Stimulated activated CD8-positive, alpha-beta memory T cell treated with anti-CD3 and anti-CD28 coated beads, Interleukin-4, amount 100 ng/mL, for 1 hour (primary cell): Measurements from ENCODE around the gene COPRS.
A peak's percentile ranks its signal among the peaks of the same experiment; 100 is the strongest.
"Not testable (repeated sequence)": the region's sequence is repeated elsewhere in the genome, so short reads cannot be mapped to it uniquely, and the experiment has no call there.

Source experiments
- DNase-seq, 2 donors: peaks; one replicate each; pipeline ENCODE4 v3.0.0-alpha.2; 2020; ENCODE audit warnings: low read depth in 2 of 2, low spot score in 1 of 2

The COPRS gene

GRCh38 chr17:31845291-31845690 lies 13.8 kb downstream of the COPRS start:
- DNase-seq: no peak

GRCh38 chr17:31843070-31843745 lies 15.8 kb downstream of the COPRS start:
- DNase-seq: no peak

- DNase-seq: peak; percentile 28 to 38
These were observed 16.6 kb downstream of the COPRS start for GRCh38 chr17:31842195-31843069.

- DNase-seq: no peak
These were observed 17.2 kb downstream of the COPRS start for GRCh38 chr17:31841850-31842194.

- no peak for DNase-seq
These were observed 20.3 kb downstream of the COPRS start for GRCh38 chr17:31838636-31839225.

GRCh38 chr17:31835984-31836383 lies 23.1 kb downstream of the COPRS start:
- no peak for DNase-seq

- no peak for DNase-seq
These were observed 24.6 kb downstream of the COPRS start for GRCh38 chr17:31834448-31834847.

GRCh38 chr17:31832746-31833145 lies 26.3 kb downstream of the COPRS start:
- DNase-seq: no peak

GRCh38 chr17:31830971-31831858 lies 27.8 kb downstream of the COPRS start:
- DNase-seq: no peak

- no peak for DNase-seq
These were observed 29.4 kb downstream of the COPRS start for GRCh38 chr17:31829649-31830048.

- not testable (repeated sequence) for DNase-seq
These were observed 30.1 kb downstream of the COPRS start for GRCh38 chr17:31828955-31829354.

- no peak for DNase-seq
These were observed 32.9 kb downstream of the COPRS start for GRCh38 chr17:31825961-31826691.

- DNase-seq: no peak
These were observed 34.2 kb downstream of the COPRS start for GRCh38 chr17:31824766-31825360.

GRCh38 chr17:31823014-31823413 lies 36.0 kb downstream of the COPRS start:
- DNase-seq: no peak

- DNase-seq: no peak
These were observed 38.2 kb downstream of the COPRS start for GRCh38 chr17:31820691-31821435.

GRCh38 chr17:31819578-31819977 lies 39.5 kb downstream of the COPRS start:
- no peak for DNase-seq

GRCh38 chr17:31818863-31819262 lies 40.2 kb downstream of the COPRS start:
- not testable (repeated sequence) for DNase-seq

GRCh38 chr17:31815212-31815730 lies 43.8 kb downstream of the COPRS start:
- DNase-seq: no peak

- DNase-seq: no peak
These were observed 47.9 kb downstream of the COPRS start for GRCh38 chr17:31811101-31811500.
